Mononuclear cell (primary cell): Measurements from ENCODE around the gene CHML. TPM values are rescaled to one million over a fixed set of nuclear protein-coding genes. Genes with fewer than 3 reads are reported as not detected.

Experiments used
- H3K27me3 ChIP-seq: 2 replicates; pipeline ENCODE4 v1.6.0; 2011; ENCODE audit warnings: low read length, control low read depth; ENCODE audit not compliant: insufficient read depth
- H3K4me1 ChIP-seq: 2 replicates; pipeline ENCODE4 v1.5.1; 2011; ENCODE audit warnings: mild to moderate bottlenecking, low read length, control low read depth; ENCODE audit not compliant: insufficient read depth
- H3K4me3 ChIP-seq: 2 replicates; pipeline ENCODE4 v1.5.1; 2011; ENCODE audit warnings: mild to moderate bottlenecking, low read length, moderate library complexity
- H3K9me3 ChIP-seq: 2 replicates; pipeline ENCODE4 v1.5.1; 2011; ENCODE audit warnings: low read depth, mild to moderate bottlenecking, control low read depth, low read length
- total RNA-seq: library from RNA; depleted of rRNA; stranded (reverse); fragments of >200 nt; gene quantifications from one replicate; pipeline ENCODE4 v1.2.3, GENCODE V29; 2012

The CHML gene
- total RNA-seq, 1 donor = 10.7 TPM

GRCh38 chr1:241596633-241597032 lies 43.5 kb downstream of the CHML start:
- Histone ChIP-seq H3K4me3 (no peak overlapping the region), H3K9me3 (no peaks in the 10 kb centered on the region), H3K4me1 (peaks cover 5% of the 10 kb centered on the region), H3K27me3 (no peaks in the 10 kb centered on the region)

DNA sequence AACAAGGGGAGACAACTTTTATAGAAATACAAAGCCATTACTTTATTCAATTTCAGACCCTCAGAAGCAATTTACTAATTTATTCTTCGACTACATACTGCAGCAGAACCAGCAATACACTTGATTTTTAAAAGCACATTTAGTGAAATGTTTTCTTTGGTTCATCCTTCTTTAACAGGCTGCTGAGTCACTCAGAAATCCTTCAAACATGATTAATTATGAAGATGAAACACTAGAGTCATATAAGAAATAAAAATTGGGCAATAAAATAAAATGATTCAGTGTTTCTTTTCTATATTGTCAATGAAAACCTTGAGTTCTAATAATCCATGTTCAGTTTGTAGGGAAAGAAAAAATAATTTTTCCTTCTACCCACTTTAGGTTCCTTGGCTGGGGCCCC lies 47.0 kb downstream of the CHML start:
- H3K9me3 ChIP-seq = no peaks in the 10 kb centered on the region
- no peaks in the 10 kb centered on the region for H3K4me1 ChIP-seq
- no peaks in the 10 kb centered on the region for H3K27me3 ChIP-seq
- no peak overlapping the region for H3K4me3 ChIP-seq

- no peaks in the 10 kb centered on the region for H3K9me3 ChIP-seq
- H3K4me1 ChIP-seq = no peaks in the 10 kb centered on the region
- no peak overlapping the region for H3K4me3 ChIP-seq
- no peaks in the 10 kb centered on the region for H3K27me3 ChIP-seq
These were observed 47.8 kb downstream of the CHML start for GRCh38 chr1:241592273-241592958.

- H3K9me3 ChIP-seq = no peaks in the 10 kb centered on the region
- no peaks in the 10 kb centered on the region for H3K4me1 ChIP-seq
- no peak overlapping the region for H3K4me3 ChIP-seq
- H3K27me3 ChIP-seq = no peaks in the 10 kb centered on the region
These were observed 48.4 kb downstream of the CHML start for GRCh38 chr1:241591736-241592135.

DNA sequence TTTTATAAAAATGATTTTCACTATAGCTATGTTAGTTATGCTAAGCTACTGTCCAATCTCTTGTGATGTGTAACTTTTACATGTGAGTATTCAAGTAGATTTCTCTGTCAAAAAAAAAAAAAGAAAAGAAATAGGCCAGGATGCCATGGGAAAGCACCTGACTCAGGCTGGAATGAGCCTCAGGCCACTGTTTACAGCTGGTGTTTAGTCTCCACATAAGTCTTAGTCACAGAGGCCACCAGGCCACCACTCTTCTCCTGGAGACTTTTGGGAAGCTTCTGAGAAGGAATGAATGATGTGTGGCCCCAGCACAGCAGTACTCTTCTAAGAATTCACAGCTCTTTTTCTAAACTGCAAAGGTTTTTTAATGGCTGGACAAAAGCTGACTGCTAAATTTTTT lies 48.9 kb downstream of the CHML start:
- Histone ChIP-seq H3K4me3 (no peak overlapping the region), H3K9me3 (no peaks in the 10 kb centered on the region), H3K4me1 (no peaks in the 10 kb centered on the region), H3K27me3 (no peaks in the 10 kb centered on the region)

DNA sequence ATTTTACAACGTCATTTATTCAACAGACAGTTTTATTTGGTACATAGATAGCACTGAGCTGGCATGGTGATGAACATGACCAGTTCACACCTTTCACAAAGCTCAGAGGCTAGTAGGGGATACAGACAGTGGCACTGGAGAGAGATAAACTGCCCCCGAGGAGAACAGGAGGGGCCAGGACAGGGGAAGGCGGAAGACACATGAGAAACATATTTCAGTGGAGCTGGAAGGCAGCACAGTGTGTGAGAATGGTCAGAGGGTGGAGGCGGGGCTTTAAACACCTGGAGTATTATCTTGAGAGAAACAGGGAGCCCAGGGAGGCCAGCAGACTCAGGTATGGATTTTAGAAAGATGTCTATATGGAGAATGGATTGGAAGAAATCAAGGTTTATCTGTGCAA lies 49.5 kb downstream of the CHML start:
- Histone ChIP-seq H3K9me3 (no peaks in the 10 kb centered on the region), H3K4me1 (no peaks in the 10 kb centered on the region), H3K4me3 (no peak overlapping the region), H3K27me3 (no peaks in the 10 kb centered on the region)

Other genes starting within 250 kb of the CHML start
- 21.9 TPM for gene FH, start 120.6 kb downstream of the CHML start, total RNA-seq
- 3.9 TPM for gene KMO, start 108.0 kb downstream of the CHML start, total RNA-seq
- 14.0 TPM for gene OPN3, start within 50 bp of the CHML start, total RNA-seq
- gene WDR64, start 11.9 kb upstream of the CHML start, total RNA-seq = 0.10 TPM
- gene EXO1, start 207.8 kb upstream of the CHML start, total RNA-seq = 0.94 TPM